Endothelial cell of umbilical vein (primary cell): ENCODE data around the gene HOXA4. TPM values are rescaled to one million over a fixed set of nuclear protein-coding genes. Genes with fewer than 3 reads are reported as not detected.

Source experiments
- BruUV-seq: library from RNA; stranded (reverse); fragments of 400-500 nt; replicated peaks from 2 replicates; lab custom pipeline; 2021; lab: Mats Ljungman, UMichigan
- CTCF ChIA-PET: fragments of 300-600, 350-600 bp; sonication (Branson Sonifier 250); formaldehyde crosslinking; loops from one replicate; lab custom pipeline; 2021; ENCODE audit warnings: antibody characterized with exemption, inconsistent platforms; lab: Charles Lee
- POLR2A ChIA-PET: fragments of 300-600, 350-600 bp; sonication (Branson Sonifier 250); formaldehyde crosslinking; loops from one replicate; lab custom pipeline; 2021; ENCODE audit warnings: antibody characterized with exemption, inconsistent platforms; lab: Charles Lee
- DNase-seq: peaks from one replicate; pipeline ENCODE4 v3.0.0-alpha.2; 2011; ENCODE audit warnings: low read depth, low spot score
- FAIRE-seq: peaks from 2 replicates; lab custom pipeline; 2011; peaks lifted over from hg19 to GRCh38; lab: Jason Lieb, UNC
- H2AFZ ChIP-seq: 2 replicates; pipeline ENCODE4 v1.6.0; 2012; ENCODE audit warnings: low read depth, low read length, control low read depth, inconsistent platforms
- H3K27ac ChIP-seq: 2 replicates; pipeline ENCODE4 v1.5.1; 2011; ENCODE audit warnings: low read depth, mild to moderate bottlenecking, control low read depth, low read length, moderate library complexity; ENCODE audit not compliant: insufficient read depth
- H3K27me3 ChIP-seq, 2 experiments: 2 replicates each; pipeline versions ENCODE4 v1.6.0 to v1.6.1; 2011; ENCODE audit warnings: low read length in 2 of 2, mixed read lengths in 1 of 2; ENCODE audit not compliant: control insufficient read depth in 2 of 2, insufficient read depth in 2 of 2
- H3K36me3 ChIP-seq, 2 experiments: 2 replicates in 1 of 2; 3 replicates in 1 of 2; pipeline ENCODE4 v1.5.1; 2011; ENCODE audit warnings: low read length in 2 of 2, mild to moderate bottlenecking in 1 of 2, moderate library complexity in 1 of 2; ENCODE audit not compliant: control insufficient read depth in 2 of 2, insufficient read depth in 2 of 2; ENCODE audit errors: extremely low read depth in 1 of 2
- H3K4me1 ChIP-seq: 3 replicates; pipeline ENCODE4 v1.5.1; 2011; ENCODE audit warnings: mild to moderate bottlenecking, low read length; ENCODE audit not compliant: control insufficient read depth, insufficient read depth; ENCODE audit errors: extremely low read depth
- H3K4me2 ChIP-seq: 2 replicates; pipeline ENCODE4 v1.6.1; 2011; ENCODE audit warnings: low read length, control low read depth, mixed read lengths; ENCODE audit not compliant: insufficient read depth
- H3K4me3 ChIP-seq, 3 experiments: fragments of 200-600 bp in 1 of 3; sonication (generic), shearing (Covaris generic) in 1 of 3; replicated peaks in 1 of 3; 2 replicates each; pipeline ENCODE4 v1.5.1; 2011 to 2016; ENCODE audit warnings: control low read depth in 3 of 3, low read length in 3 of 3, mild to moderate bottlenecking in 2 of 3, inconsistent platforms in 1 of 3, low read depth in 1 of 3, moderate library complexity in 1 of 3; ENCODE audit not compliant: insufficient read depth in 1 of 3
- H3K79me2 ChIP-seq: 2 replicates; pipeline ENCODE4 v1.6.0; 2012; ENCODE audit warnings: low read length, inconsistent platforms; ENCODE audit not compliant: control insufficient read depth, insufficient read depth
- H3K9ac ChIP-seq: replicated peaks from 2 replicates; pipeline ENCODE3; 2011; ENCODE audit warnings: low read length, control low read depth; ENCODE audit not compliant: insufficient read depth; ENCODE audit errors: extremely low read depth
- H3K9me1 ChIP-seq: replicated peaks from 3 replicates; pipeline ENCODE4 v1.6.0; 2011; ENCODE audit warnings: mild to moderate bottlenecking, low read length; ENCODE audit not compliant: control insufficient read depth, insufficient read depth; ENCODE audit errors: extremely low read depth
- H3K9me3 ChIP-seq: replicated peaks from 2 replicates; pipeline ENCODE4 v1.5.1; 2012; ENCODE audit warnings: low read length, inconsistent platforms; ENCODE audit not compliant: control insufficient read depth, insufficient read depth
- H4K20me1 ChIP-seq: replicated peaks from 2 replicates; pipeline ENCODE3; 2011; ENCODE audit warnings: mild to moderate bottlenecking, low read length; ENCODE audit not compliant: control insufficient read depth, insufficient read depth; ENCODE audit errors: extremely low read depth
- CTCF ChIP-seq, 2 donors: IDR thresholded peaks; 1 replicate in 1 of 2; 2 replicates in 1 of 2; pipeline ENCODE4 v1.5.1; 2011; ENCODE audit warnings: low read length in 2 of 2, mild to moderate bottlenecking in 2 of 2, moderate library complexity in 2 of 2, control low read depth in 1 of 2, inconsistent platforms in 1 of 2, low read depth in 1 of 2; ENCODE audit not compliant: insufficient read depth in 1 of 2; ENCODE audit errors: extremely low read depth in 1 of 2
- EZH2 ChIP-seq: IDR thresholded peaks from 2 replicates; pipeline ENCODE4 v1.6.1; 2012; ENCODE audit warnings: borderline replicate concordance, low read depth, mild to moderate bottlenecking, moderate library complexity, low read length, inconsistent platforms; ENCODE audit not compliant: severe bottlenecking
- FOS ChIP-seq: IDR thresholded peaks from 2 replicates; pipeline ENCODE4 v1.6.1; 2011; ENCODE audit warnings: mild to moderate bottlenecking, low read length, moderate library complexity, borderline replicate concordance; ENCODE audit not compliant: insufficient read depth
- GATA2 ChIP-seq: IDR thresholded peaks from 2 replicates; pipeline ENCODE4 v1.7.0; 2011; ENCODE audit warnings: low read depth, mild to moderate bottlenecking, moderate library complexity, mixed read lengths, low read length; ENCODE audit not compliant: insufficient read length, insufficient read depth
- JUN ChIP-seq: IDR thresholded peaks from 2 replicates; pipeline ENCODE4 v1.6.1; 2011; ENCODE audit warnings: borderline replicate concordance, low read depth; ENCODE audit not compliant: insufficient read length, insufficient read depth
- MAX ChIP-seq: IDR thresholded peaks from 2 replicates; pipeline ENCODE4 v1.6.1; 2011; ENCODE audit not compliant: insufficient read depth, insufficient read length
- MYC ChIP-seq: IDR thresholded peaks from one replicate; pipeline ENCODE4 v1.6.1; 2011; ENCODE audit warnings: mild to moderate bottlenecking, low read depth, low read length
- POLR2A ChIP-seq: IDR thresholded peaks from 2 replicates; pipeline ENCODE4 v1.6.1; 2012; ENCODE audit warnings: low read depth, mild to moderate bottlenecking, control low read depth, low read length
- POLR2AphosphoS5 ChIP-seq: IDR thresholded peaks from 2 replicates; pipeline ENCODE4 v1.6.1; 2012; ENCODE audit warnings: low read depth, mild to moderate bottlenecking, control low read depth, low read length, moderate library complexity; ENCODE audit not compliant: insufficient read depth
- dilution Hi-C: fragments of 300-500 bp; cut with MboI; formaldehyde crosslinking; loops from one replicate; pipeline ENCODE4 v1.15.0; 2019; ENCODE audit warnings: low sequenced_read_pairs; ENCODE audit not compliant: extremely low pct_ligation_motif_present
- intact Hi-C: fragments of 100-400 bp; cut with micrococcal nuclease; formaldehyde crosslinking; loops from one replicate; pipeline ENCODE4 v1.10.0; 2022
- polyA plus RNA-seq, 4 experiments: library from polyadenylated mRNA; depleted of rRNA in 3 of 4; stranded (reverse) in 3 of 4; unstranded in 1 of 4; fragments of >200 nt; gene quantifications; 2 replicates each; pipeline versions ENCODE4 v1.2.1 to v1.2.3, GENCODE V29; 2011 to 2012; ENCODE audit warnings: missing spikeins in 1 of 4
- total RNA-seq: library from RNA; stranded (reverse); gene quantifications from 2 replicates; pipeline ENCODE4 v1.2.3, GENCODE V29; 2021

Gene HOXA4
- total and polyA plus RNA-seq, 2 donors (not counting 3 experiments of a cell fraction or from before 2014, with no cell fraction given): 4.9 to 8.1 TPM

- H4K20me1 ChIP-seq: no peaks in the 10 kb centered on the region
- ChIA-PET CTCF (interaction anchor here (0.8 to 7.4 kb wide), 12 partner anchors 8 to 931 kb away, joined by 3 to 42 read pairs (median 4); partner anchors contain the start of gene HOXA3), POLR2A (interaction anchor here (0.9 to 1.8 kb wide), 6 partner anchors 11 to 55 kb away, joined by 3 to 8 read pairs (median 5); partner anchors contain the start of genes HOXA11, HOXA3 and HOXA5)
- peak overlapping the region; percentile 31 to 98 (median 63) for H3K4me3 ChIP-seq
- peaks cover 93% of the 10 kb centered on the region for H3K79me2 ChIP-seq
- TF ChIP-seq MAX: no peak
- no peak for TF ChIP-seq FOS
- no peak for TF ChIP-seq CTCF (IDR thresholded peaks at IDR 0.05; ENCODE audit: extremely low read depth in 1 of 2, insufficient read depth in 1 of 2, low read depth in 1 of 2, low read length in 2 of 2)
- no peak for TF ChIP-seq JUN
- no peak for TF ChIP-seq POLR2AphosphoS5
- TF ChIP-seq GATA2: no peak
- TF ChIP-seq POLR2A: no peak
- no peak for TF ChIP-seq MYC
- no peak for TF ChIP-seq EZH2
- H3K27me3 ChIP-seq: no peaks in the 10 kb centered on the region
- no TSS peak for BruUV-seq
- H3K4me1 ChIP-seq: peaks cover 31% of the 10 kb centered on the region
- no peaks in the 10 kb centered on the region for H3K9me3 ChIP-seq
- H3K36me3 ChIP-seq: peaks cover 3 to 7% of the 10 kb centered on the region in 2 experiments
- no peaks in the 10 kb centered on the region for H3K9me1 ChIP-seq
- FAIRE-seq (no peak), DNase-seq (no peak)
- dilution Hi-C loops: loop anchor here (10.0 to 25.0 kb wide), 3 partner anchors 311 to 979 kb away; no protein-coding TSS in a partner anchor
- intact Hi-C loops: loop anchor here (1.0 to 2.0 kb wide), 4 partner anchors 8 to 63 kb away; partner anchors contain the start of genes HOXA10 and HOXA2
- H3K27ac ChIP-seq: peak overlapping the region; percentile 91
- H2AFZ ChIP-seq: no peak overlapping the region
- H3K9ac ChIP-seq: peak overlapping the region; percentile 85
- peak overlapping the region; percentile 70 for H3K4me2 ChIP-seq
Observed at GRCh38 chr7:27165996-27166530, 35.5 kb upstream of the HOXA4 start.
